Measurements from ENCODE around the gene WDFY2. TPM values are rescaled to one million over a fixed set of nuclear protein-coding genes. Genes with fewer than 3 reads are reported as not detected.
A peak's percentile ranks its signal among the peaks of the same experiment; 100 is the strongest.

WDFY2 gene
- total RNA-seq, 2 donors from 2014 or later = 25.7 to 31.9 TPM

GRCh38 chr13:51746802-51747201 lies 162.5 kb downstream of the WDFY2 start:
- DNase-seq = peak; percentile 50 to 68 (median 56)
- peaks cover 48% of the 10 kb centered on the region for H3K4me1 ChIP-seq
- peaks cover 0 to 5% of the 10 kb centered on the region in 2 donors for H3K36me3 ChIP-seq (replicated peaks in 1 of 2; ENCODE audit: insufficient read depth in 1 of 2, low read depth in 2 of 2)
- TF ChIP-seq POLR2A (IDR thresholded peaks at IDR 0.05) (no peak), CTCF (IDR thresholded peaks at IDR 0.05) (no peak)
- H3K27ac ChIP-seq = peak overlapping the region in 3 of 4 donors; percentile 11 to 57 (median 39)
- H3K4me3 ChIP-seq = no peak overlapping the region
- no peaks in the 10 kb centered on the region for H3K27me3 ChIP-seq
- peak; percentile 80 for ATAC-seq
- intact Hi-C loops (cut with DNase I) = no loop called here
- H3K9me3 ChIP-seq = peaks cover 0 to 4% (median 0%) of the 10 kb centered on the region in 3 donors
- 25 to 28% methylated on average over 2 of the region's 2 CpGs for WGBS, 2 donors

- peaks cover 0 to 12% of the 10 kb centered on the region in 2 donors for H3K36me3 ChIP-seq (replicated peaks in 1 of 2; ENCODE audit: insufficient read depth in 1 of 2, low read depth in 2 of 2)
- ATAC-seq (no peak), DNase-seq (no peak)
- no peaks in the 10 kb centered on the region for H3K27me3 ChIP-seq
- H3K9me3 ChIP-seq = peaks cover 0 to 4% (median 0%) of the 10 kb centered on the region in 3 donors
- 74 to 89% methylated on average over 9 of the region's 9 CpGs for WGBS, 2 donors
- H3K4me3 ChIP-seq = no peak overlapping the region
- intact Hi-C loops (cut with DNase I) = no loop called here
- TF ChIP-seq POLR2A (IDR thresholded peaks at IDR 0.05) = no peak
- TF ChIP-seq CTCF (IDR thresholded peaks at IDR 0.05) = no peak
- H3K27ac ChIP-seq = peak overlapping the region; percentile 11 to 57 (median 31)
- H3K4me1 ChIP-seq = peaks cover 45% of the 10 kb centered on the region
Observed at GRCh38 chr13:51747438-51748434, 163.5 kb downstream of the WDFY2 start.

- Histone ChIP-seq H3K4me1 (no peaks in the 10 kb centered on the region), H3K27me3 (no peaks in the 10 kb centered on the region), H3K27ac (no peak overlapping the region), H3K4me3 (no peak overlapping the region), H3K36me3 (replicated peaks in 1 of 2; ENCODE audit: insufficient read depth in 1 of 2, low read depth in 2 of 2) (peaks cover 0 to 23% of the 10 kb centered on the region in 2 donors), H3K9me3 (no peaks in the 10 kb centered on the region)
- ATAC-seq = no peak
- DNase-seq = no peak
- intact Hi-C loops (cut with DNase I) = no loop called here
- 71 to 73% methylated on average over 2 of the region's 2 CpGs for WGBS, 2 donors
- TF ChIP-seq CTCF (IDR thresholded peaks at IDR 0.05) (no peak), POLR2A (IDR thresholded peaks at IDR 0.05) (no peak)
Observed at GRCh38 chr13:51756651-51757050, 172.4 kb downstream of the WDFY2 start.

GRCh38 chr13:51758691-51759090 lies 174.4 kb downstream of the WDFY2 start:
- no peak overlapping the region for H3K27ac ChIP-seq
- no peak for ATAC-seq
- H3K9me3 ChIP-seq = no peaks in the 10 kb centered on the region

More at GRCh38 chr13:51758691-51759090, 174.4 kb downstream of the WDFY2 start:
- Histone ChIP-seq H3K27me3 (no peaks in the 10 kb centered on the region), H3K4me1 (peaks cover 5% of the 10 kb centered on the region), H3K36me3 (replicated peaks in 1 of 2; ENCODE audit: insufficient read depth in 1 of 2, low read depth in 2 of 2) (peaks cover 0 to 13% of the 10 kb centered on the region in 2 donors), H3K4me3 (no peak overlapping the region)
- TF ChIP-seq POLR2A (IDR thresholded peaks at IDR 0.05) (no peak), CTCF (IDR thresholded peaks at IDR 0.05) (no peak)
- DNase-seq = no peak
- intact Hi-C loops (cut with DNase I) = no loop called here
- 82 to 86% methylated on average over 6 of the region's 6 CpGs for WGBS, 2 donors

All from body of pancreas (tissue), 4 donors.